H1 (cell line): ENCODE results near the gene ENPP3. TPM values are rescaled to one million over a fixed set of nuclear protein-coding genes. Genes with fewer than 3 reads are reported as not detected.

Source experiments
- CTCF ChIA-PET: fragments of 300-600 bp; sonication (Branson Sonifier 250); formaldehyde crosslinking; loops from one replicate; lab custom pipeline; 2021; ENCODE audit not compliant: partially characterized antibody; lab: Charles Lee
- POLR2A ChIA-PET: fragments of 300-600 bp; sonication (Branson Sonifier 250); formaldehyde crosslinking; loops from one replicate; lab custom pipeline; 2021; ENCODE audit warnings: inconsistent platforms; ENCODE audit not compliant: partially characterized antibody; lab: Charles Lee
- DNase-seq, 2 experiments: peaks; one replicate each; pipeline versions ENCODE4 v3.0.0 to v3.0.0-alpha.2; 2010 to 2022; ENCODE audit warnings: low spot score in 2 of 2, low read depth in 1 of 2, mixed read lengths in 1 of 2
- FAIRE-seq: peaks from 2 replicates; lab custom pipeline; 2011; peaks lifted over from hg19 to GRCh38; lab: Jason Lieb, UNC
- H2AFZ ChIP-seq: 2 replicates; pipeline ENCODE4 v1.8.1; 2012; ENCODE audit warnings: low read length, inconsistent platforms
- H2AK5ac ChIP-seq: 2 replicates; pipeline ENCODE4 v1.6.1; 2013; ENCODE audit warnings: low read depth, low read length
- H2BK120ac ChIP-seq: replicated peaks from 2 replicates; pipeline ENCODE3; 2013; ENCODE audit warnings: low read depth, low read length, inconsistent platforms
- H2BK12ac ChIP-seq: 2 replicates; pipeline ENCODE4 v1.6.1; 2013; ENCODE audit warnings: low read depth, low read length
- H2BK15ac ChIP-seq: 2 replicates; pipeline ENCODE4 v1.6.1; 2013; ENCODE audit warnings: low read length
- H2BK20ac ChIP-seq: 2 replicates; pipeline ENCODE4 v1.6.1; 2013; ENCODE audit warnings: low read length
- H2BK5ac ChIP-seq: 2 replicates; pipeline ENCODE4 v1.6.1; 2013; ENCODE audit warnings: low read depth, low read length
- H3K14ac ChIP-seq: 2 replicates; pipeline ENCODE4 v1.6.1; 2013; ENCODE audit warnings: inconsistent platforms; ENCODE audit not compliant: insufficient read length
- H3K18ac ChIP-seq: 2 replicates; pipeline ENCODE4 v1.6.1; 2013; ENCODE audit warnings: low read length; ENCODE audit errors: extremely low read depth
- H3K23ac ChIP-seq: 2 replicates; pipeline ENCODE4 v1.6.1; 2013; ENCODE audit warnings: inconsistent platforms; ENCODE audit not compliant: insufficient read length
- H3K23me2 ChIP-seq: 2 replicates; pipeline ENCODE4 v1.6.1; 2013; ENCODE audit warnings: low read depth, low read length
- H3K27ac ChIP-seq: 2 replicates; pipeline ENCODE4 v1.6.1; 2011; ENCODE audit warnings: low read depth, low read length, inconsistent platforms
- H3K27me3 ChIP-seq, 4 experiments: replicated peaks in 1 of 4; 1 replicate in 1 of 4; 2 replicates in 3 of 4; pipeline versions ENCODE4 v1.6.1 to v1.8.1; 2011 to 2013; ENCODE audit warnings: low read length in 3 of 4, mild to moderate bottlenecking in 3 of 4, inconsistent platforms in 2 of 4, mixed read lengths in 2 of 4, moderate library complexity in 1 of 4; ENCODE audit not compliant: control insufficient read depth in 3 of 4, insufficient read depth in 3 of 4; ENCODE audit errors: extremely low read depth in 1 of 4
- H3K36me3 ChIP-seq, 4 experiments: 2 replicates each; pipeline versions ENCODE4 v1.6.1 to v1.8.1; 2011 to 2013; ENCODE audit warnings: mild to moderate bottlenecking in 4 of 4, low read length in 3 of 4, moderate library complexity in 2 of 4, control low read depth in 1 of 4, inconsistent platforms in 1 of 4; ENCODE audit not compliant: insufficient read depth in 4 of 4, control insufficient read depth in 2 of 4
- H3K4ac ChIP-seq: replicated peaks from 2 replicates; pipeline ENCODE3; 2013; ENCODE audit warnings: low read length, low read depth, mixed read lengths, inconsistent platforms; ENCODE audit not compliant: insufficient read length
- H3K4me1 ChIP-seq, 4 experiments: replicated peaks in 1 of 4; 1 replicate in 1 of 4; 2 replicates in 3 of 4; pipeline versions ENCODE4 v1.6.1 to v1.8.1; 2011 to 2013; ENCODE audit warnings: low read length in 3 of 4, inconsistent platforms in 2 of 4, mixed read lengths in 1 of 4; ENCODE audit not compliant: insufficient read depth in 4 of 4, control insufficient read depth in 3 of 4
- H3K4me2 ChIP-seq, 2 experiments: 2 replicates each; pipeline versions ENCODE4 v1.6.1 to v1.8.1; 2011 to 2013; ENCODE audit warnings: low read depth in 2 of 2, low read length in 2 of 2, control low read depth in 1 of 2, inconsistent platforms in 1 of 2, mild to moderate bottlenecking in 1 of 2; ENCODE audit not compliant: insufficient read depth in 1 of 2
- H3K4me3 ChIP-seq, 4 experiments: fragments of 200-600, 300-600 bp in 1 of 4; sonication (generic), shearing (Covaris generic), sonication (Bioruptor Twin) in 1 of 4; 2 replicates each; pipeline versions ENCODE4 v1.5.1 to v1.8.1; 2011 to 2016; ENCODE audit warnings: low read length in 4 of 4, low read depth in 3 of 4, control low read depth in 2 of 4, inconsistent platforms in 2 of 4, mild to moderate bottlenecking in 2 of 4, mixed read lengths in 1 of 4, moderate library complexity in 1 of 4; ENCODE audit not compliant: insufficient read depth in 2 of 4; ENCODE audit errors: extremely low read depth in 1 of 4
- H3K56ac ChIP-seq: replicated peaks from 2 replicates; pipeline ENCODE3; 2013; ENCODE audit warnings: low read depth, mild to moderate bottlenecking, mixed read lengths, low read length, inconsistent platforms; ENCODE audit not compliant: insufficient read length
- H3K79me1 ChIP-seq: 2 replicates; pipeline ENCODE4 v1.6.1; 2013; ENCODE audit warnings: low read depth, low read length, control low read depth
- H3K79me2 ChIP-seq, 2 experiments: 2 replicates each; pipeline versions ENCODE4 v1.6.1 to v1.8.1; 2012 to 2013; ENCODE audit warnings: low read length in 2 of 2, mild to moderate bottlenecking in 2 of 2, inconsistent platforms in 1 of 2; ENCODE audit not compliant: insufficient read depth in 2 of 2, control insufficient read depth in 1 of 2
- H3K9ac ChIP-seq, 4 experiments: replicated peaks in 1 of 4; 1 replicate in 1 of 4; 2 replicates in 3 of 4; pipeline versions ENCODE4 v1.6.1 to v1.8.1; 2011 to 2013; ENCODE audit warnings: low read depth in 3 of 4, low read length in 3 of 4, control low read depth in 2 of 4, mild to moderate bottlenecking in 2 of 4, moderate library complexity in 2 of 4, inconsistent platforms in 1 of 4; ENCODE audit errors: extremely low read depth in 1 of 4
- H3K9me3 ChIP-seq, 2 experiments: 2 replicates each; pipeline versions ENCODE4 v1.6.1 to v1.8.1; 2012 to 2013; ENCODE audit warnings: mild to moderate bottlenecking in 2 of 2, moderate library complexity in 2 of 2, control low read depth in 1 of 2, inconsistent platforms in 1 of 2, low read depth in 1 of 2, low read length in 1 of 2, mixed read lengths in 1 of 2; ENCODE audit not compliant: insufficient read depth in 2 of 2
- H4K20me1 ChIP-seq, 2 experiments: replicated peaks in 1 of 2; 2 replicates each; pipeline versions ENCODE3 to v1.8.1; 2011 to 2013; ENCODE audit warnings: inconsistent platforms in 2 of 2, low read length in 2 of 2, mild to moderate bottlenecking in 1 of 2; ENCODE audit not compliant: insufficient read depth in 2 of 2, control insufficient read depth in 1 of 2
- H4K5ac ChIP-seq: 2 replicates; pipeline ENCODE4 v1.6.1; 2013; ENCODE audit warnings: low read length, low read depth, mixed read lengths, inconsistent platforms; ENCODE audit not compliant: insufficient read length
- H4K8ac ChIP-seq: 2 replicates; pipeline ENCODE4 v1.8.0; 2013; ENCODE audit warnings: mild to moderate bottlenecking, moderate library complexity, low read length, inconsistent platforms; ENCODE audit not compliant: insufficient read depth; ENCODE audit errors: extremely low read depth
- H4K91ac ChIP-seq: replicated peaks from 2 replicates; pipeline ENCODE3; 2013; ENCODE audit warnings: low read length, mixed read lengths, inconsistent platforms; ENCODE audit not compliant: insufficient read length
- CBX8 ChIP-seq: fragments of 300-800, 300-1000 bp; sonication (generic); IDR thresholded peaks from 2 replicates; pipeline ENCODE4 v1.7.1; 2016; ENCODE audit warnings: low read depth, low read length, borderline replicate concordance
- EZH2 ChIP-seq: fragments of 200-600 bp; sonication (generic); IDR thresholded peaks from 2 replicates; pipeline ENCODE4 v1.7.1; 2012; ENCODE audit warnings: low read depth, mild to moderate bottlenecking, moderate library complexity, low read length, inconsistent platforms; ENCODE audit not compliant: severe bottlenecking
- GTF2F1 ChIP-seq: IDR thresholded peaks from 2 replicates; pipeline ENCODE4 v1.6.1; 2012; ENCODE audit warnings: low read depth, low read length, improper control_type of control experiment, borderline replicate concordance
- RFX5 ChIP-seq: IDR thresholded peaks from 2 replicates; pipeline ENCODE4 v1.6.1; 2011; ENCODE audit warnings: low read depth, low read length, improper control_type of control experiment, borderline replicate concordance
- RNF2 ChIP-seq: fragments of 200-900, 300-1000 bp; sonication (generic); IDR thresholded peaks from 2 replicates; pipeline ENCODE4 v1.7.1; 2016; ENCODE audit warnings: borderline replicate concordance, low read depth, mild to moderate bottlenecking, antibody characterized with exemption, low read length; ENCODE audit not compliant: poor library complexity, severe bottlenecking; ENCODE audit errors: missing control alignments
- SIN3A ChIP-seq, 2 experiments: IDR thresholded peaks in 1 of 2; conservative IDR thresholded peaks in 1 of 2; 2 replicates each; pipeline ENCODE4 v1.6.1; 2011 to 2012; ENCODE audit warnings: low read length in 2 of 2, improper control_type of control experiment in 1 of 2, low read depth in 1 of 2, mild to moderate bottlenecking in 1 of 2
- SIX5 ChIP-seq: IDR thresholded peaks from 2 replicates; pipeline ENCODE4 v1.6.1; 2011; ENCODE audit warnings: mild to moderate bottlenecking, low read depth, low read length
- ZNF274 ChIP-seq: IDR thresholded peaks from 2 replicates; pipeline ENCODE4 v1.7.0; 2012; ENCODE audit warnings: low read length, borderline replicate concordance; ENCODE audit errors: extremely low read depth
- WGBS, 2 experiments: shearing (Covaris generic) in 1 of 2; methylation state at CpG; one replicate each; pipeline versions ENCODE4 v1.1.6 to v1.1.7; 2013 to 2015; ENCODE audit warnings: low lambda C conversion rate in 2 of 2, mixed read lengths in 2 of 2, inconsistent platforms in 1 of 2, low coverage in 1 of 2, missing lambda C conversion rate in 1 of 2; ENCODE audit not compliant: insufficient replicate concordance in 2 of 2, insufficient coverage in 1 of 2, insufficient read length in 1 of 2; ENCODE audit errors: extremely low coverage in 1 of 2, missing lambda C conversion rate in 1 of 2; 5-methylcytosine and 5-hydroxymethylcytosine counted together
- polyA plus RNA-seq, 7 experiments: library from polyadenylated mRNA; depleted of rRNA in 3 of 7; stranded (reverse) in 5 of 7; unstranded in 2 of 7; fragments of >200 nt in 5 of 7; fragments of 200-250 nt in 2 of 7; gene quantifications; 1 replicate in 5 of 7; 2 replicates in 1 of 7; 4 replicates in 1 of 7; pipeline versions ENCODE4 v1.2.1 to v1.2.3, GENCODE V29; 2011 to 2013; ENCODE audit warnings: missing spikeins in 2 of 7, mixed read lengths in 2 of 7
- total RNA-seq: library from RNA; stranded (reverse); fragmentation: NEBNext Ultra II Directional; extraction: Animal tissue kit (Norgen Biotek cat#: 25700); gene quantifications from 2 replicates; pipeline ENCODE4 v1.2.1, GENCODE V29; 2021

Gene ENPP3
- total and polyA plus RNA-seq, 2 of the 8 experiments (the other 6 are each of a cell fraction or from before 2014, with no cell fraction given) = 0.11 TPM; not detected in 1

DNA sequence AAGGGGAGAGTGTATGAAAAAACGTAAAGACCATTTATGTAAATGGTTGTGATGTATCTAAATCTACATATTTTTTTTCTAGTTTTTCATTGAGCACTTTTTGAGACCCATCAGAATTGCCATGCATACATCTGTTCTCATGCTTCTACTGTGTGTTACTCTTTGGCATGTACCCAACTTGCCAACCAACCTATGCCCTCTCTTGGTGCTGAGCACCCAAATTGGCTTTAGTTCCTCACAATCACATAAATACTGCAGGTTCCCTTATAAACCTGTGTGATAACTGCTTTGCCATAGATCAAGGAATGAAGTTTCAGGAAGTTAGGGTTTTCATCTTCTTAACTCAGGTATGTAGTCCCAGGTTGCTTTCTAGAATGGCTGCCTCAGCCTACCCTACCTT, 7.8 kb downstream of the ENPP3 start:
- Histone ChIP-seq H2BK12ac (no peak overlapping the region), H2AK5ac (no peak overlapping the region), H3K18ac (no peak overlapping the region), H3K4me2 (no peak overlapping the region), H3K23ac (no peak overlapping the region), H4K20me1 (no peaks in the 10 kb centered on the region), H4K8ac (no peak overlapping the region), H3K27ac (no peak overlapping the region), H4K5ac (no peak overlapping the region), H3K27me3 (no peaks in the 10 kb centered on the region), H4K91ac (no peak overlapping the region), H2BK15ac (no peak overlapping the region), H2BK120ac (no peak overlapping the region), H2BK5ac (no peak overlapping the region), H2AFZ (no peak overlapping the region), H3K23me2 (peaks cover 2% of the 10 kb centered on the region; the same call in 1 of the 2 replicates), H3K4me3 (no peak overlapping the region), H3K4ac (no peak overlapping the region), H3K9me3 (no peaks in the 10 kb centered on the region)
- no peak for FAIRE-seq
- ChIA-PET CTCF (interaction anchor here (0.8 kb wide), 2 partner anchors 16 to 17 kb away, joined by 3 to 5 read pairs; partner anchors contain the start of gene MED23), POLR2A (no interaction called here)
- WGBS, 2 experiments = 88% methylated on average over 1 of the region's 1 CpG; no CpG with 5 or more reads in 1 of the 2 experiments
- TF ChIP-seq EZH2 (no peak), CBX8 (no peak), RNF2 (no peak), GTF2F1 (no peak), SIX5 (no peak), SIN3A (conservative IDR thresholded peaks at IDR 0.05 in 1 of 2, IDR thresholded peaks at IDR 0.05 in 1 of 2; ENCODE audit: low read depth in 1 of 2, low read length in 2 of 2) (no peak), ZNF274 (no peak), RFX5 (no peak)
- TF ChIP-seq, all 59 proteins: peak for 0
- Histone ChIP-seq H3K79me1 (no peaks in the 10 kb centered on the region), H3K79me2 (no peaks in the 10 kb centered on the region), H3K36me3 (no peaks in the 10 kb centered on the region), H3K4me1 (no peaks in the 10 kb centered on the region), H2BK20ac (no peak overlapping the region), H3K14ac (no peak overlapping the region), H3K56ac (no peak overlapping the region), H3K9ac (no peak overlapping the region)
- DNase-seq = no peak
